Iris pigment epithelial cell (primary cell): ENCODE measurements around the gene PNPT1.
A peak's percentile ranks its signal among the peaks of the same experiment; 100 is the strongest.
"Not testable (repeated sequence)": the region's sequence is repeated elsewhere in the genome, so short reads cannot be mapped to it uniquely, and the experiment has no call there.

Experiments
- DNase-seq: peaks from one replicate; pipeline ENCODE4 v3.0.0-alpha.2; 2011; ENCODE audit warnings: low read depth

Gene PNPT1

GRCh38 chr2:55693181-55694125, at the start of gene PNPT1:
PNPT1 (minus strand) TSS chr2:55693844; CDS start chr2:55693823, 21 bp downstream.
- DNase-seq = peak; percentile 95

GRCh38 chr2:55742996-55743395, 49.4 kb upstream of the PNPT1 start:
- no peak for DNase-seq

GRCh38 chr2:55736019-55736536, 42.4 kb upstream of the PNPT1 start:
- DNase-seq = peak; percentile 70

GRCh38 chr2:55734726-55735125, 41.1 kb upstream of the PNPT1 start:
- DNase-seq = no peak

- no peak for DNase-seq
Observed at GRCh38 chr2:55733335-55733734, 39.7 kb upstream of the PNPT1 start.

GRCh38 chr2:55732854-55733253, 39.2 kb upstream of the PNPT1 start:
- DNase-seq = peak; percentile 17

GRCh38 chr2:55729136-55729685, 35.6 kb upstream of the PNPT1 start:
- no peak for DNase-seq

- DNase-seq = peak; percentile 52
Observed at GRCh38 chr2:55721596-55722215, 28.1 kb upstream of the PNPT1 start.

GRCh38 chr2:55720417-55720816, 26.8 kb upstream of the PNPT1 start:
- peak; percentile 9 for DNase-seq

GRCh38 chr2:55719852-55720251, 26.2 kb upstream of the PNPT1 start:
- DNase-seq = no peak

GRCh38 chr2:55718165-55719008, 24.7 kb upstream of the PNPT1 start:
- peak; percentile 73 for DNase-seq

- no peak for DNase-seq
Observed at GRCh38 chr2:55715626-55716025, 22.0 kb upstream of the PNPT1 start.

GRCh38 chr2:55715178-55715577, 21.5 kb upstream of the PNPT1 start:
- not testable (repeated sequence) for DNase-seq

- DNase-seq = no peak
Observed at GRCh38 chr2:55712477-55713060, 18.9 kb upstream of the PNPT1 start.

- DNase-seq = no peak
Observed at GRCh38 chr2:55710025-55710424, 16.4 kb upstream of the PNPT1 start.

- no peak for DNase-seq
Observed at GRCh38 chr2:55707751-55708150, 14.1 kb upstream of the PNPT1 start.

GRCh38 chr2:55706258-55706657, 12.6 kb upstream of the PNPT1 start:
- not testable (repeated sequence) for DNase-seq

GRCh38 chr2:55705027-55705653, 11.5 kb upstream of the PNPT1 start:
- no peak for DNase-seq

- no peak for DNase-seq
Observed at GRCh38 chr2:55703350-55703749, 9.7 kb upstream of the PNPT1 start.

GRCh38 chr2:55692740-55693139, 904 bp downstream of the PNPT1 start:
- not testable (repeated sequence) for DNase-seq

GRCh38 chr2:55672630-55673029, 21.0 kb downstream of the PNPT1 start:
- DNase-seq = peak; percentile 41
